CD4-positive, alpha-beta T cell treated with Interleukin-15 for 1 hour (primary cell): Measurements from ENCODE around the gene ROGDI.

ENCODE experiments used
- DNase-seq: peaks from one replicate; pipeline ENCODE4 v3.0.0-alpha.2; 2020

ROGDI gene

GRCh38 chr16:4765511-4766474 is 36.6 kb downstream of the ROGDI start:
- DNase-seq = no peak

GRCh38 chr16:4763791-4764190 is 38.6 kb downstream of the ROGDI start:
- no peak for DNase-seq

GRCh38 chr16:4762205-4762604 is 40.2 kb downstream of the ROGDI start:
- no peak for DNase-seq

- no peak for DNase-seq
Observed at GRCh38 chr16:4760221-4760910, 42.1 kb downstream of the ROGDI start.

- DNase-seq = no peak
Observed at GRCh38 chr16:4755687-4756086, 46.7 kb downstream of the ROGDI start.

- DNase-seq = no peak
Observed at GRCh38 chr16:4754865-4755264, 47.6 kb downstream of the ROGDI start.

GRCh38 chr16:4753227-4753626 is 49.2 kb downstream of the ROGDI start:
- DNase-seq = no peak

- DNase-seq = no peak
Observed at GRCh38 chr16:4752351-4753100, 49.9 kb downstream of the ROGDI start.

GRCh38 chr16:4750896-4751295 is 51.5 kb downstream of the ROGDI start:
- no peak for DNase-seq

- DNase-seq = no peak
Observed at GRCh38 chr16:4749700-4750257, 52.7 kb downstream of the ROGDI start.

GRCh38 chr16:4748682-4749411 is 53.6 kb downstream of the ROGDI start:
- no peak for DNase-seq

GRCh38 chr16:4747906-4748681 is 54.3 kb downstream of the ROGDI start:
- no peak for DNase-seq

GRCh38 chr16:4746991-4747574 is 55.4 kb downstream of the ROGDI start:
- no peak for DNase-seq
